HEK293 (cell line): Measurements from ENCODE around the gene ELL.

Source experiments
- CTCF ChIA-PET: fragments of 350-600 bp; formaldehyde crosslinking; extraction: SDS; loops from one replicate; lab custom pipeline; 2021; ENCODE audit warnings: antibody characterized with exemption; lab: Yijun Ruan, JAX
- POLR2A ChIA-PET: fragments of 300-600 bp; formaldehyde crosslinking; extraction: SDS; loops from one replicate; lab custom pipeline; 2020; ENCODE audit warnings: antibody characterized with exemption, inconsistent platforms; lab: Yijun Ruan, JAX
- H3K27ac ChIP-seq: fragments of 200-500 bp; sonication (Bioruptor generic); 2 replicates; pipeline ENCODE4 v1.5.1; 2014; ENCODE audit warnings: low read depth, low read length, control low read depth, inconsistent platforms; ENCODE audit errors: extremely low read depth
- H3K36me3 ChIP-seq, 2 experiments: fragments of 200-500 bp in 1 of 2; sonication (Bioruptor generic) in 1 of 2; 1 replicate in 1 of 2; 2 replicates in 1 of 2; pipeline ENCODE4 v1.5.1; 2014 to 2017; ENCODE audit warnings: inconsistent platforms in 2 of 2, low read length in 2 of 2; ENCODE audit not compliant: control insufficient read depth in 2 of 2, insufficient read depth in 1 of 2
- H3K4me1 ChIP-seq: fragments of 200-500 bp; sonication (Bioruptor generic); 2 replicates; pipeline ENCODE4 v1.5.1; 2014; ENCODE audit warnings: mild to moderate bottlenecking, low read length, inconsistent platforms; ENCODE audit not compliant: control insufficient read depth, insufficient read depth
- H3K4me3 ChIP-seq: 2 replicates; pipeline ENCODE4 v1.5.1; 2011; ENCODE audit warnings: low read depth, mild to moderate bottlenecking, control low read depth, low read length, moderate library complexity
- H3K9me3 ChIP-seq: fragments of 200-500 bp; sonication (Bioruptor generic); 2 replicates; pipeline ENCODE4 v1.5.1; 2014; ENCODE audit warnings: low read depth, low read length, inconsistent platforms; ENCODE audit not compliant: control insufficient read depth, insufficient read depth
- BCL11A ChIP-seq: fragments of 450-650 bp; formaldehyde crosslinking; IDR thresholded peaks from 2 replicates; pipeline ENCODE4 v1.5.1; 2016; ENCODE audit warnings: low read depth, missing biosample characterization, missing genetic modification characterization
- GLI4 ChIP-seq: fragments of 450-650 bp; formaldehyde crosslinking; IDR thresholded peaks from 2 replicates; pipeline ENCODE4 v1.5.1; 2016; ENCODE audit warnings: missing biosample characterization, missing genetic modification characterization
- GLIS1 ChIP-seq: fragments of 450-650 bp; formaldehyde crosslinking; IDR thresholded peaks from 2 replicates; pipeline ENCODE4 v1.5.1; 2016; ENCODE audit warnings: missing biosample characterization, missing genetic modification characterization
- PRDM4 ChIP-seq: fragments of 450-650 bp; formaldehyde crosslinking; IDR thresholded peaks from 2 replicates; pipeline ENCODE4 v1.5.1; 2017; ENCODE audit warnings: missing biosample characterization, missing genetic modification characterization
- PRDM6 ChIP-seq: fragments of 450-650 bp; formaldehyde crosslinking; IDR thresholded peaks from 2 replicates; pipeline ENCODE4 v1.5.1; 2017; ENCODE audit warnings: missing biosample characterization, missing genetic modification characterization
- TRIM28 ChIP-seq: IDR thresholded peaks from 2 replicates; pipeline ENCODE4 v1.6.1; 2011; ENCODE audit warnings: low read length, control low read depth, borderline replicate concordance
- ZFHX2 ChIP-seq: fragments of 450-650 bp; formaldehyde crosslinking; conservative IDR thresholded peaks from 2 replicates; pipeline ENCODE4 v1.5.1; 2016; ENCODE audit warnings: missing biosample characterization, missing genetic modification characterization
- ZNF138 ChIP-seq: fragments of 450-650 bp; formaldehyde crosslinking; IDR thresholded peaks from 2 replicates; pipeline ENCODE4 v1.5.1; 2016; ENCODE audit warnings: missing biosample characterization, missing genetic modification characterization, borderline replicate concordance
- ZNF19 ChIP-seq: fragments of 450-650 bp; formaldehyde crosslinking; IDR thresholded peaks from 2 replicates; pipeline ENCODE4; 2016; ENCODE audit warnings: missing biosample characterization, missing genetic modification characterization, low read depth
- ZNF214 ChIP-seq: fragments of 450-650 bp; formaldehyde crosslinking; IDR thresholded peaks from 2 replicates; pipeline ENCODE4 v1.5.1; 2017; ENCODE audit warnings: missing biosample characterization, mild to moderate bottlenecking, missing genetic modification characterization, borderline replicate concordance
- ZNF23 ChIP-seq: fragments of 450-650 bp; formaldehyde crosslinking; IDR thresholded peaks from 2 replicates; pipeline ENCODE4 v1.5.1; 2016; ENCODE audit warnings: missing biosample characterization, missing genetic modification characterization, borderline replicate concordance
- ZNF350 ChIP-seq: fragments of 450-650 bp; formaldehyde crosslinking; IDR thresholded peaks from 2 replicates; pipeline ENCODE4 v1.5.0; 2017; ENCODE audit warnings: missing biosample characterization, mild to moderate bottlenecking, missing genetic modification characterization
- ZNF354C ChIP-seq: fragments of 450-650 bp; formaldehyde crosslinking; IDR thresholded peaks from 2 replicates; pipeline ENCODE4 v1.5.1; 2016; ENCODE audit warnings: missing biosample characterization, missing genetic modification characterization, low read depth, borderline replicate concordance
- ZNF394 ChIP-seq: fragments of 450-650 bp; formaldehyde crosslinking; IDR thresholded peaks from 2 replicates; pipeline ENCODE4 v1.5.1; 2016; ENCODE audit warnings: missing biosample characterization, missing genetic modification characterization, mild to moderate bottlenecking, moderate library complexity, borderline replicate concordance
- ZNF510 ChIP-seq: fragments of 450-650 bp; formaldehyde crosslinking; IDR thresholded peaks from 2 replicates; pipeline ENCODE4 v1.5.1; 2018; ENCODE audit warnings: mild to moderate bottlenecking, missing genetic modification characterization, missing biosample characterization; ENCODE audit not compliant: insufficient replicate concordance
- ZNF610 ChIP-seq: fragments of 450-650 bp; formaldehyde crosslinking; IDR thresholded peaks from 2 replicates; pipeline ENCODE4 v1.5.1; 2016; ENCODE audit warnings: missing biosample characterization, missing genetic modification characterization, borderline replicate concordance
- ZNF645 ChIP-seq: fragments of 450-650 bp; formaldehyde crosslinking; IDR thresholded peaks from 2 replicates; pipeline ENCODE4; 2016; ENCODE audit warnings: missing biosample characterization, missing genetic modification characterization
- ZNF768 ChIP-seq: fragments of 450-650 bp; formaldehyde crosslinking; IDR thresholded peaks from 2 replicates; pipeline ENCODE4 v1.5.1; 2018; ENCODE audit warnings: missing biosample characterization, mild to moderate bottlenecking, missing genetic modification characterization
- ZSCAN23 ChIP-seq: fragments of 450-650 bp; formaldehyde crosslinking; IDR thresholded peaks from 2 replicates; pipeline ENCODE4 v1.5.1; 2016; ENCODE audit warnings: missing biosample characterization, missing genetic modification characterization

Gene ELL

GRCh38 chr19:18526316-18526715, 4.4 kb upstream of the ELL start:
- H3K36me3 ChIP-seq: peaks cover 0 to 2% of the 10 kb centered on the region in 2 experiments; a peak in 1 of 3 replicates
- H3K27ac ChIP-seq: no peak overlapping the region
- no peaks in the 10 kb centered on the region for H3K9me3 ChIP-seq
- ChIA-PET CTCF (interaction anchor here (0.5 kb wide), 1 partner anchor 78 kb away, joined by 3 read pairs; no protein-coding TSS in a partner anchor), POLR2A (interaction anchor here (0.9 kb wide), 1 partner anchor 245 kb away, joined by 3 read pairs; the partner anchor contains the start of gene JUND)
- H3K4me1 ChIP-seq: no peaks in the 10 kb centered on the region
- no peak overlapping the region for H3K4me3 ChIP-seq
- TF ChIP-seq GLI4 (tag by site-specific recombination) (no peak), BCL11A (tag by site-specific recombination) (no peak), ZNF23 (tag by site-specific recombination) (no peak), TRIM28 (no peak), GLIS1 (tag by site-specific recombination) (no peak), PRDM6 (tag by site-specific recombination) (no peak), ZNF394 (tag by site-specific recombination) (no peak), PRDM4 (no peak), ZFHX2 (tag by site-specific recombination) (no peak), ZNF645 (tag by site-specific recombination) (no peak), ZSCAN23 (tag by site-specific recombination) (no peak), ZNF610 (tag by site-specific recombination) (no peak), ZNF768 (tag by site-specific recombination) (no peak), ZNF350 (tag by site-specific recombination) (no peak), ZNF19 (no peak), ZNF354C (tag by site-specific recombination) (no peak), ZNF214 (tag by site-specific recombination) (no peak), ZNF138 (tag by site-specific recombination) (no peak)

GRCh38 chr19:18523841-18524240, 2.0 kb upstream of the ELL start:
- Histone ChIP-seq H3K4me3 (no peak overlapping the region), H3K27ac (no peak overlapping the region), H3K36me3 (no peaks in the 10 kb centered on the region), H3K9me3 (no peaks in the 10 kb centered on the region), H3K4me1 (no peaks in the 10 kb centered on the region)
- TF ChIP-seq ZNF510: no peak
- TF ChIP-seq ZNF354C (tag by site-specific recombination): no peak
- no peak for TF ChIP-seq ZNF138 (tag by site-specific recombination)
- POLR2A ChIA-PET: no interaction called here
- CTCF ChIA-PET: interaction anchor here (0.6 to 1.2 kb wide), 2 partner anchors 22 to 62 kb away, joined by 3 read pairs; no protein-coding TSS in a partner anchor
